PC-9 (cell line): ENCODE results near the gene KIF26A.

Experiments used
- EZH2 ChIP-seq: fragments of 200-600 bp; sonication (generic); IDR thresholded peaks from 2 replicates; pipeline ENCODE4 v1.8.0; 2017; ENCODE audit warnings: antibody characterized with exemption, low read depth
- TF ChIP-seq, protein P1 (sequence below): fragments of 200-600 bp; sonication (generic); conservative IDR thresholded peaks from 2 replicates; pipeline ENCODE4 v1.6.1; 2017; ENCODE audit warnings: mixed run types, antibody characterized with exemption, mild to moderate bottlenecking, moderate library complexity

DNA sequence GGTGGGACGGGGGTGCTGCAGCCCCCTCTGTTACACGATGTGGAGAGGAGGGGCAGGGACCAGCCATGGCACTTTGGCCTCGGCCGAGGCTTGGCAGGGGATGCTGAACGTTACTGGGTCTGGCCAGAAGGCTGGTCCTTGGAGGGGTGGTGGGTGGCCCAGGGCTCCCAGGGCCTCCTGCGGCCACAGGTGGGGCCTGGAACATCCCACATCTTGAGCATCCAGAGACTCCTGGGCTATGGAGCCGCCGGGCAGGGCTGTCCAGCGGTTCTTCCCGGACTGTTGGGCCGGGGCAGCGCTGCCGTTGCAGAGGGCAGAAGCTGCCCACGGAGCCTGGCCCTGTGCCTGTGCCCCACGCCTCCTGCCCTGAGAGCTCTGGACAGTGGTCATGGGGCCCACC is 15.9 kb downstream of the KIF26A start:
- TF ChIP-seq, protein P1, sequence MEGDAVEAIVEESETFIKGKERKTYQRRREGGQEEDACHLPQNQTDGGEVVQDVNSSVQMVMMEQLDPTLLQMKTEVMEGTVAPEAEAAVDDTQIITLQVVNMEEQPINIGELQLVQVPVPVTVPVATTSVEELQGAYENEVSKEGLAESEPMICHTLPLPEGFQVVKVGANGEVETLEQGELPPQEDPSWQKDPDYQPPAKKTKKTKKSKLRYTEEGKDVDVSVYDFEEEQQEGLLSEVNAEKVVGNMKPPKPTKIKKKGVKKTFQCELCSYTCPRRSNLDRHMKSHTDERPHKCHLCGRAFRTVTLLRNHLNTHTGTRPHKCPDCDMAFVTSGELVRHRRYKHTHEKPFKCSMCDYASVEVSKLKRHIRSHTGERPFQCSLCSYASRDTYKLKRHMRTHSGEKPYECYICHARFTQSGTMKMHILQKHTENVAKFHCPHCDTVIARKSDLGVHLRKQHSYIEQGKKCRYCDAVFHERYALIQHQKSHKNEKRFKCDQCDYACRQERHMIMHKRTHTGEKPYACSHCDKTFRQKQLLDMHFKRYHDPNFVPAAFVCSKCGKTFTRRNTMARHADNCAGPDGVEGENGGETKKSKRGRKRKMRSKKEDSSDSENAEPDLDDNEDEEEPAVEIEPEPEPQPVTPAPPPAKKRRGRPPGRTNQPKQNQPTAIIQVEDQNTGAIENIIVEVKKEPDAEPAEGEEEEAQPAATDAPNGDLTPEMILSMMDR: no peak
- no peak for TF ChIP-seq EZH2
